Measurements from ENCODE around the gene GSN. TPM values are rescaled to one million over a fixed set of nuclear protein-coding genes. Genes with fewer than 3 reads are reported as not detected.

GSN gene
- total RNA-seq, 2 donors from 2014 or later = 1,444 to 3,478 TPM

DNA sequence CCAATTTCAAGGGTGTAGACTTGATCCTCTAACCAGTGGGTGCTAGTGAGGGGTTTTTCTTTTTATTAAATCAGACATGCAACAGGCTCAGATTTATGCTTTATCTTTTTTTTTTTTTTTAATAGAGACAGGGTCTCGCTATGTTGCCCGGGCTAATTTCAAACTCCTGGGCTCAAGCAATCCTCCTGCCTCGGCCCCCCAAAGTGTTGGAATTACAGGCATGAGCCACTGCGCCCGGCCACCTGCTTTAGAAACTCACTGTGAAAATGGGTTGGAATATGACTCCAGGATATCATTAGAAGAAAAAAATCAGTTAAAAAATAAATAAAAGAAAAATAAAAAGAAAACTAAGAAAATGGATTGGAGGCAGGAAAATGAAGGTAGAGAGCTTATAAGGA lies 51.4 kb downstream of the GSN start:
- Histone ChIP-seq H3K27me3 (no peaks in the 10 kb centered on the region), H3K4me1 (peaks cover 0 to 62% of the 10 kb centered on the region in 2 donors)
- TF ChIP-seq, protein P1, sequence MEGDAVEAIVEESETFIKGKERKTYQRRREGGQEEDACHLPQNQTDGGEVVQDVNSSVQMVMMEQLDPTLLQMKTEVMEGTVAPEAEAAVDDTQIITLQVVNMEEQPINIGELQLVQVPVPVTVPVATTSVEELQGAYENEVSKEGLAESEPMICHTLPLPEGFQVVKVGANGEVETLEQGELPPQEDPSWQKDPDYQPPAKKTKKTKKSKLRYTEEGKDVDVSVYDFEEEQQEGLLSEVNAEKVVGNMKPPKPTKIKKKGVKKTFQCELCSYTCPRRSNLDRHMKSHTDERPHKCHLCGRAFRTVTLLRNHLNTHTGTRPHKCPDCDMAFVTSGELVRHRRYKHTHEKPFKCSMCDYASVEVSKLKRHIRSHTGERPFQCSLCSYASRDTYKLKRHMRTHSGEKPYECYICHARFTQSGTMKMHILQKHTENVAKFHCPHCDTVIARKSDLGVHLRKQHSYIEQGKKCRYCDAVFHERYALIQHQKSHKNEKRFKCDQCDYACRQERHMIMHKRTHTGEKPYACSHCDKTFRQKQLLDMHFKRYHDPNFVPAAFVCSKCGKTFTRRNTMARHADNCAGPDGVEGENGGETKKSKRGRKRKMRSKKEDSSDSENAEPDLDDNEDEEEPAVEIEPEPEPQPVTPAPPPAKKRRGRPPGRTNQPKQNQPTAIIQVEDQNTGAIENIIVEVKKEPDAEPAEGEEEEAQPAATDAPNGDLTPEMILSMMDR (IDR thresholded peaks at IDR 0.05) = no peak

GRCh38 chr9:121321016-121321503 lies 53.1 kb downstream of the GSN start:
- H3K27me3 ChIP-seq = no peaks in the 10 kb centered on the region
- no peaks in the 10 kb centered on the region for H3K9me3 ChIP-seq
- H3K36me3 ChIP-seq = peaks cover 99% of the 10 kb centered on the region
- no peak overlapping the region for H3K4me3 ChIP-seq
- H3K4me1 ChIP-seq = peaks cover 0 to 74% of the 10 kb centered on the region in 2 donors
- TF ChIP-seq, protein P1 (IDR thresholded peaks at IDR 0.05) = no peak
- peak overlapping the region; percentile 90 to 94 for H3K27ac ChIP-seq
- DNase-seq (ENCODE audit: low spot score) = no peak

More for the DNA sequence above, 51.4 kb downstream of the GSN start:
- H3K27ac ChIP-seq = peak overlapping the region; percentile 90 to 94
- peaks cover 100% of the 10 kb centered on the region for H3K36me3 ChIP-seq
- no peak overlapping the region for H3K4me3 ChIP-seq
- no peaks in the 10 kb centered on the region for H3K9me3 ChIP-seq
- DNase-seq (ENCODE audit: low spot score) = no peak

DNA sequence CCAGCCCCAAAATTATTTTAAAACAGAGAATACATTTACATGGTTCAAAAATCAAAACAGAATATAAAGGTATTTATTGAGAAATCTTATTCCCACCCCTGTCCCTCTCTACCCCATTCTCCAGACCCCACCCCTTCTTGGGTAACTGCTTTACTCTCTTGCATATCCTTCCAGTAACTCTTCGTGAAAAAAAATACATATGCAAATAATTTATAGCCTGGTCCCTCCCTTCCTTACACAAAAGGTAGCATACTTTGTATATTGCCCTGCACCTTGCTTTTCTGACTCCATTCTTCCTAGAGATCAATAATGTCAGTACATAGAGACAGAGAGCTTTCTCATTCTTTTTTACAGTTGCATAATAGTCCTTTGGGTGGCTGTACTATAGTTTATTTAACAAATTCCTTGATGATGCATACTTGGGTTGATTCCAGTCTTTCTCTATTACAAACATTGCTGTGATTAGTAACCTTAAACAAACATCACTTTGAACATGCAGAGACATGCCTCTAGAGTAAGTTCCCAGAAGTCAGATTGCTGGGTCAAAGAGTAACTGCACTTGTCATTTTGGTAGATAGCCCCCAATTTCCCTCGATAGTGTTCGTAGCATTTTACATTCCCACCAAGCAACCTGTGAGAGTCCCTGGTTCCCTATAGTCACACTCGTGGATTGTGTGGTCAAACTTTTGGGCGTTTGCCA lies 54.2 kb downstream of the GSN start:
- H3K4me1 ChIP-seq = peaks cover 0 to 76% of the 10 kb centered on the region in 2 donors
- DNase-seq (ENCODE audit: low spot score) = peak; percentile 38

DNA sequence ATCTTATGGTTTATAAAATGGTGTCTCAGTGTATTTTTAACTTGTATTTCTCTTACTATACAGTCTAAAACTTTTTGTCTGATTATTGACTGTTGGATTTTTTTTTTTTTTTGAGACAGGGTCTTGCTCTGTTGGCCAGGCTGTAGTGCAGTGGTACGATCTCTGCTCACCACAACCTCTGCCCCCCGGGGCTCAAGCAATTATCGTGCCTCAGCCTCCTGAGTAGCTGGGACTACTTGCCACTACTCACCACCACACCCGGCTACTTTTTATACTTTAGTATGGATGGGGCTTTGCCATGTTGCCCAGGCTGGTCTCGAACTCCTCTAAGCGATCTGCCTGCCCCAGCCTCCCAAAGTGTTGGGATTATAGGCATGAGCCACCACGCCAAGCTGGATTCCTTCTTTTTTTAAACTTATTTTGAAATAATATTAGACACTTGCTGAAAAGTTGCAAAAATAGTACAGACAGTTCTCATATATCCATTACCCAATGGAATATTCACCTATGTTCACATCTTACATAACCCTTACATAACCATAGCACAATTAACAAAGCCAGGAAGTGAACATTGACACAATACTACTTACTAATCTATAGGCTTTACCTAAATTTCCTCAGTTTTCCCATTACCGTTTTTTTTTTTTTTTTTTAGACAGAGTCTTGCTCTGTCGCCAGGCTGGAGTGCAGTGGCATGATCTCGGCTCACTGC lies 54.9 kb downstream of the GSN start:
- TF ChIP-seq, protein P1 (IDR thresholded peaks at IDR 0.05) = no peak
- H3K27me3 ChIP-seq = no peaks in the 10 kb centered on the region
- no peak overlapping the region for H3K4me3 ChIP-seq
- peaks cover 0 to 75% of the 10 kb centered on the region in 2 donors for H3K4me1 ChIP-seq
- peak overlapping the region; percentile 90 to 94 for H3K27ac ChIP-seq
- DNase-seq (ENCODE audit: low spot score) = peak; percentile 57
- peaks cover 98% of the 10 kb centered on the region for H3K36me3 ChIP-seq
- H3K9me3 ChIP-seq = no peaks in the 10 kb centered on the region

More for the DNA sequence above, 54.2 kb downstream of the GSN start:
- TF ChIP-seq, protein P1 (IDR thresholded peaks at IDR 0.05) = no peak
- Histone ChIP-seq H3K36me3 (peaks cover 98% of the 10 kb centered on the region), H3K4me3 (no peak overlapping the region), H3K27ac (peak overlapping the region; percentile 90 to 94), H3K27me3 (no peaks in the 10 kb centered on the region), H3K9me3 (no peaks in the 10 kb centered on the region)

DNA sequence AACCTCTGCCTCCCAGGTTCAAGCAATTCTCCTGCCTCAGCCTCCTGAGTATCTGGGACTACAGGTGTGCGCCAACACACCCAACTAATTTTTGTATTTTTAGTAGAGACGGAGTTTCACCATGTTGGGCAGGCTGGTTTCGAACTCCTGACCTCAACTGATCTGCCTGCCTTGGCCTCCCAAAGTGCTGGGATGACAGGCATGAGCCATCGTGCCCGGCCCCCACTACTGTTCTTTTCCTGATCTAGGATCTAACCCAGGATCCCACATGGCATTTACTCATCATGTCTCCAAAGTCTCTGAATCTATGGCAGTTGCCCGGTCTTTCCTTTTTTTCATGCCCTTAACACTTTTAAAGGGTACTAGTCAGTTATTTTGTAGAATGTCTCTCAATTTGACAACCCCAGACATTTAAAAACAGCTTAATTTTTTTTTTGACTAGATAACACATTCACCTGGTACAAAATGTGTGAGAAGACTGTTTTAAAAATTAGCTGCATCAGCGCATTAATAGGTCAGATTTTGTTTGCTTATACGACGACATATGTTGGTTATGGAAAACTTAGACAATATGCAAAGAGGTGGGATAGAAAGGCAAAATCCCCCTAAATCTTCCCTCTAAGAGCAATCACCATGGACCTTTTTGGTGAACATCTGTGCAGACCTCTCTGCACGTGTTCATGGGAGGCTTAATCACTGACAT lies 55.6 kb downstream of the GSN start:
- peak overlapping the region; percentile 90 to 94 for H3K27ac ChIP-seq
- peak; percentile 55 for DNase-seq (ENCODE audit: low spot score)
- no peaks in the 10 kb centered on the region for H3K27me3 ChIP-seq
- H3K4me1 ChIP-seq = peaks cover 0 to 72% of the 10 kb centered on the region in 2 donors
- H3K9me3 ChIP-seq = no peaks in the 10 kb centered on the region
- no peak overlapping the region for H3K4me3 ChIP-seq
- peaks cover 98% of the 10 kb centered on the region for H3K36me3 ChIP-seq
- TF ChIP-seq, protein P1 (IDR thresholded peaks at IDR 0.05) = no peak

All from right atrium auricular region (tissue), 2 donors.